ENCODE results near the gene GPC5.

- TF ChIP-seq CTCF (conservative IDR thresholded peaks at IDR 0.05; ENCODE audit: low read length) (no peak), EZH2phosphoT487 (IDR thresholded peaks at IDR 0.05; ENCODE audit: borderline replicate concordance, low read depth, low read length) (no peak)
Measured at GRCh38 chr13:92321174-92321573, 922.8 kb downstream of the GPC5 start.

Data from OCI-LY7 (cell line).